Mammary epithelial cell (primary cell): ENCODE data around the gene RSPO3.

Source experiments
- EZH2 ChIP-seq: IDR thresholded peaks from 2 replicates; pipeline ENCODE4 v1.6.1; 2012; ENCODE audit warnings: low read length, inconsistent platforms, borderline replicate concordance
- TF ChIP-seq, protein P1 (sequence below), 2 donors: IDR thresholded peaks in 1 of 2; conservative IDR thresholded peaks in 1 of 2; 2 replicates each; pipeline ENCODE4 v1.5.1; 2011 to 2012; ENCODE audit warnings: inconsistent platforms in 2 of 2, low read length in 2 of 2, mild to moderate bottlenecking in 2 of 2, control low read depth in 1 of 2, low read depth in 1 of 2; ENCODE audit not compliant: insufficient read depth in 1 of 2; ENCODE audit errors: extremely low read depth in 1 of 2

DNA sequence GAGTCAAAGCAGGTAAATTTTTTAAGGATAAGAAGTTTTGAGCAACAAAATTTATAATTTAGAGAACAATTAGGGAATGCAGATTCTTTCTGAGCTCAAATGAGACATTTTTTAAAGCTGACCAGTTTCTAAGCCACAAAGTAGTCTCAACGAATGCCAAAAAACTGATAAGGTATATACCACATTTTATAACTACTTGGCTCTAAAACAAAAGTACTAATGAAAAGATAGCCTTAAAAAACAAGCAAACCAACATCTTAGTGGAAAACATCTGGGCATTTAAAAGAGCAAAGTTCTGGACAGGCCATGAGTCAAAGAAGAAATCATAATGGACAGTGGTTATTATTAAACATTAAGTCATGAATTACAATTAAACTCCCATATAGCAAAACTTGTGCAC, 125.0 kb downstream of the RSPO3 start:
- no peak for TF ChIP-seq EZH2
- TF ChIP-seq, protein P1, sequence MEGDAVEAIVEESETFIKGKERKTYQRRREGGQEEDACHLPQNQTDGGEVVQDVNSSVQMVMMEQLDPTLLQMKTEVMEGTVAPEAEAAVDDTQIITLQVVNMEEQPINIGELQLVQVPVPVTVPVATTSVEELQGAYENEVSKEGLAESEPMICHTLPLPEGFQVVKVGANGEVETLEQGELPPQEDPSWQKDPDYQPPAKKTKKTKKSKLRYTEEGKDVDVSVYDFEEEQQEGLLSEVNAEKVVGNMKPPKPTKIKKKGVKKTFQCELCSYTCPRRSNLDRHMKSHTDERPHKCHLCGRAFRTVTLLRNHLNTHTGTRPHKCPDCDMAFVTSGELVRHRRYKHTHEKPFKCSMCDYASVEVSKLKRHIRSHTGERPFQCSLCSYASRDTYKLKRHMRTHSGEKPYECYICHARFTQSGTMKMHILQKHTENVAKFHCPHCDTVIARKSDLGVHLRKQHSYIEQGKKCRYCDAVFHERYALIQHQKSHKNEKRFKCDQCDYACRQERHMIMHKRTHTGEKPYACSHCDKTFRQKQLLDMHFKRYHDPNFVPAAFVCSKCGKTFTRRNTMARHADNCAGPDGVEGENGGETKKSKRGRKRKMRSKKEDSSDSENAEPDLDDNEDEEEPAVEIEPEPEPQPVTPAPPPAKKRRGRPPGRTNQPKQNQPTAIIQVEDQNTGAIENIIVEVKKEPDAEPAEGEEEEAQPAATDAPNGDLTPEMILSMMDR (conservative IDR thresholded peaks at IDR 0.05 in 1 of 2, IDR thresholded peaks at IDR 0.05 in 1 of 2; ENCODE audit: extremely low read depth in 1 of 2, insufficient read depth in 1 of 2, low read depth in 1 of 2, low read length in 2 of 2): no peak
